Ramos (cell line): ENCODE results near the gene MTURN.
"Not testable (repeated sequence)": the region's sequence is repeated elsewhere in the genome, so short reads cannot be mapped to it uniquely, and the experiment has no call there.

ENCODE experiments used
- in situ Hi-C: fragments of 300-500 bp; cut with MboI; formaldehyde crosslinking; loops from one replicate; pipeline ENCODE4 v1.14.3; 2022; ENCODE audit warnings: low sequenced_read_pairs; ENCODE audit not compliant: unreplicated experiment

Gene MTURN

DNA sequence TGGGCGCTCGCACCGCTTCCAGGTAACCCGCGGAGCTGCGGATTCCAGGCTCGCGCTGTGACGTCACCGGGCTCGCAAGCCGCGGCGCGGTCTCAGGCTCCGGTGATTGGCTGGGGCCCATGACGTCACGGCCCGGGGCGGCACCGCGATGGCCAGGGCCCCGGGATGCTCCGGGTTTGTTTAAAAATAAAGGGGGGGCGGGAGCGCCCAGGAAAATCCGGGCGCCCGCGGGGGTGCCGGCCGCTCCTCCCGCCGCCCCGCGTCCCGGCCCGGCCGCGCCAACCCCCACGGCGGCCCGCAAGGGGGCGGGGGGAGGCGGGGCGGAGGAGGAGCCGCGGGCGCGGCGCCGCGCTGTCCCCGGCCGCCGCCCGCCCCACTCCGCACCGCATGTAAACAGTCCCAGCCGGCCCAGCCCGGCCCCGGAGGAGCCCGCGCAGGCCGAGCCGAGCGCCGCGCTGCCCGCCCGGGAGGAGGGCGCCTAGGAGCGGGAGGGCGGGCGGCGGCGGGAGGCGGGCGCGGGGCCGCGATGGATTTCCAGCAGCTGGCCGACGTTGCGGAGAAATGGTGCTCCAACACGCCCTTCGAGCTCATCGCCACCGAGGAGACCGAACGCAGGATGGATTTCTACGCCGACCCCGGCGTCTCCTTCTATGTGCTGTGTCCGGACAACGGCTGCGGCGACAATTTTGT is at the start of gene MTURN:
Gene MTURN (plus strand): TSS at position 376 of the 690 bp plus-strand sequence. CDS start 151 bp downstream, at position 527.
- in situ Hi-C loops = no loop called here

DNA sequence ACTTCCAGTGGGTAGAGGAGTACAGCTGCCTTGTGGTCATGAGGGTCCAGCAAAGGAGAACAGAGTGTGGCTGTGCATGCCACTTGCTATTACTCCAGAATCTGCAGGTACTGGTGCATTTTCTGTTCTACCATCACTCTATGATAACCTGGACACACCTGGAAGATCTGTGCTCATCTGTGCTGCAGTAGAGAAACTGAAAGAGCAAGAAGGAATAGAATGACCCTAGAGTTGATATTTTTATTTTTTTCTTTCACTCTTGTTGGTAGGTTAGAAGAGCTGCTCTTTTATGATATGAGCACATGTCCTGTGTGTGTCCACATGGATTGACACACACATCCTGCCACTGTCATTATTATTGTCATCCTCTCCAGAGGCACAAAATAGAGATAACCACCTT is 48.3 kb upstream of the MTURN start:
- in situ Hi-C loops = no loop called here

DNA sequence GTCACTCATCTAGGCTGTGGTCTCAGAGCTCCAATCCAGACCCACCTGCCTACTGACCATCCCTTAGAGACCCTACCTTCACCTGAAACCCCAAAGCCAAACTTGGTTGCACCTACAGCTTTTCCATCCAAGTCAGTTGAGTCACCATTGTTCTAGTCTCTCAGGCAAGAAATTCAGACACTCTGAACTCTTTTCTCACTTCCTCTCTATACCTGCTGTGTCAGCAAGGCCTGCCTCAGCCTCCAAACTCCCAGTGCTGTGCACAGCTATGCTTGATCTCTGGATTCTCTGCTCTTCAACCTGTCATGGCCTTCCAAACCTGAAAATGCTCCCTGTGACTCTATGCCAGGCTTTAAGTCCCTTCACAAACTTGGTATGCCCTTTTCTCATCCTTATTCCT is 47.4 kb upstream of the MTURN start:
- in situ Hi-C loops = no loop called here

DNA sequence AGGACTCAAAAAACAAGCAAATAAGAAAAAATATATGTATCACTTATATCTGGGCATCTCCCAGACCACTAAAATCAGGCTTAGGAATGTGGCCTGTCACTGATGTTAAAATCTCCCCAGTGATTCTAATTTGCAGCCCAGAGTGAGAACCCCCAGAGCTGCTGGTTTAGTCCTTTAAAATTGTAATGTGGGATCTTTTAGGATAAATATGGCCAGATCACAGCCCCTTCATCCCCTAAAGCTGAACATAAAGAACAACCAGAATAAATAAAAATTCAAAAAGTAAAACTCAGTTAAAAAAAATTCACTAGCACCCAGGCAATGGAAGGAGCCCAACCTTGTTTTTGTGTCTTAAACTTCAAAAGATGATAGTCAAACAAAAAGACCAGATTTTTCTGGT is 46.4 kb upstream of the MTURN start:
- in situ Hi-C loops = no loop called here

DNA sequence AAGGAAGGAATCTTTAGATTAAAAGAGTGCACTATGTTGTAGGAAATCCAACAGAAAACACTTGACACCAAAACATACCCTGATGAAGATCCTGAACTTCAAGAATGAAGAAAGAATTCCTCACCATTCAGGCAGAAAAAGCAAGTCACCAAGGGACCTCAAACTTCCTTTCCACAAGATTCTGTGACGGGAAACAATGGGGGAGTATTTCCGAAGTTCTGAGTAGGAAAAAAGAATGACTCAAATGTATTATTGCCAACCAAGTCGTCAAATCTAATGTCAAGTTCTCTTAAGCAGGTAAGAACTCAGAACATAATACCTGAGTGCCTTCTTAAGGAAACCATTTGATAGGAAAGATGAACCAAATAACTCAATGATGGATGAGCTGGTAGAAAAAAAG is 44.7 kb upstream of the MTURN start:
- in situ Hi-C loops = no loop called here

DNA sequence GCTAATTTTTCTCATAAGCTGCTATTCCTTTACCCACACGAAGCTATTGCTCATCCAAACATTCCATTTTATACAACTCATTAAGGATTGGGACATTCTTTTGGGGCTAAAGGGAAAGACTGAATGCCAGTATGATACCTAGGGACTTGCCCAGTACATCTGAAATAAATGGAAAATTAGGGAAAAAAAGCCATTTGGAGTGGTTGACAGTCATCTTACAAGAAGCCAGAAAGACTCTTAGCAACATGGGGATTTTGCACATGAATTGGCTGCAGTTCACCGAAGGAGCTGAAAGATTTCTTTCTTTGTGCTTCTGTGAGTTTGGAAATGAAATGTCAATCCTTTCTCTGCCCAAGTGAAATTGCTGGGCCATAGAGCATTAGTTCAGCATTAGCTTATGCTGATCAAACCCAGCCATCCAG is 43.3 kb upstream of the MTURN start:
- in situ Hi-C loops = no loop called here

DNA sequence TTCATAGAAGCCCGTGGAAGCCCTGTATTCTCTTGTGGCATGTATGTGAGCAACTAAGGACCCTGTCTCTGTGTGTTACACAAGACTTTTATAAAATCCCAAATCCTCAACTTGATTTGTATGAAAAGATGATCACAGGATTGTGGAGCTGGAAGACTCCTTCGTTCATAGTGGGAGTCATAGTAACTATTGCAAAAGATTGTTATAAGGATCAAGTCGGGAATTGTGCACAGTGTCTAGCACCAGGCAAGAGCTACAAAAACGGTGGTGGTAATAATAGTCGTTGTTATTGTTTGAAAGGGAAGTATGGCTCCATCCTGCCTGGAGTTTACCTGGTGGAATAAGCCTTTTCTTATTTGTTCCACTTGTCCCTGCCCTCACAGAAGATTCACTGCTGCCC is 42.8 kb upstream of the MTURN start:
- in situ Hi-C loops = no loop called here

DNA sequence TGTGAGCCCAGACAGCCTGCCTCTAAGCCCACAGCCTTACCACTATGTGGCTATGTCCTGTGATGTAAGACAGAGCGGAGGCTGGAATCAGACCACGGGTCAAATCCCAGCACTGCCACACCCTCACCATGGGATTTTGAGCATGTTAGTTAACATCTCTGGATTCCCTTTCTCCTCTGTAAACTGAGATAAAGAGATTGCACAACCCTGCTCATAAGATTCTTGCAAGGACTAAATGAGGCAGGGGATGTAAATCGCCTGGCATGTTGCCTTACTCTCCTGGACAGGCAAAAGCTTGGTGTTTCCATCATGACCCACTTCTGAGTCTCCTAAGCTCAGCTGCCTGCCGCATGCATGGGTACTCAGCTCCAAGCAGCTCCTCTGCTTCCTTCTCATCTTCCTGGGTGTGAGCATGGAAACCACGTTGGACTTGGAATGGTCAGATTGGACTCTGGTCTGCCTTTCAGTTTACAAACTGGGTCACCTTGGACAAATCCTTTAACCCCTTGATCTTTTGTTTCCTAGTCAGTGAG is 41.3 kb upstream of the MTURN start:
- in situ Hi-C loops = no loop called here

DNA sequence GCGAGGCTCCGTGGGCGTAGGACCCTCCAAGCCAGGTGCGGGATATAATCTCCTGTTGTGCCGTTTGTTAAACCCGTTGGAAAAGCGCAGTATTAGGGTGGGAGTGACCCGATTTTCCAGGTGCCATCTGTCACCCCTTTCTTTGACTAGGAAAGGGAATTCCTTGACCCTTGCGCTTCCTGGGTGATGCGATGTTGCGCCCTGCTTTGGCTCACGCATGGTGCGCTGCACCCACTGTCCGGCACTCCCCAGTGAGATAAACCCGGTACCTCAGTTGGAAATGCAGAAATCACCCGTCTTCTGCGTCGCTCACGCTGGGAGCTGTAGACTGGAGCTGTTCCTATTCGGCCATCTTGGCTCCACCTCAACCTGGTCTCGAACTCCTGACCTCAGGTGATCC is 36.2 kb upstream of the MTURN start:
- in situ Hi-C loops = not testable (repeated sequence)

DNA sequence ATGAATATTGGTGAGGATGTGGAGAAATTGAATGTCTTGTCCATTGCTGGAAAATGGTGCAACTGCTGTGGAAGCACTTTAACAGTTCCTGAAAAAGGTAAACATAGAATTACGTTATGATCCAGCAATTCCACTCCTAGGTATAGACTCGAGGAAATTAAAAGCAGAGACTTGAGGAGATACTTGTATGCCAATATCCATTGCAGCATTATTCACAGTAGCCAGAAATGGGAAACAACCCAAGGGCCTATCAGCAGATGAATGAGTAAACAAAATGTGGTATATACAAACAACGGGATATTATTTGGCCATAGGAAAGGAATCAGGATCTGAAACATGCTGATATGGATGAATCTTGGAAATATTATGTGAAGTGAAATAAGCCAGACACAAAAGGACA is 32.5 kb upstream of the MTURN start:
- in situ Hi-C loops = no loop called here

DNA sequence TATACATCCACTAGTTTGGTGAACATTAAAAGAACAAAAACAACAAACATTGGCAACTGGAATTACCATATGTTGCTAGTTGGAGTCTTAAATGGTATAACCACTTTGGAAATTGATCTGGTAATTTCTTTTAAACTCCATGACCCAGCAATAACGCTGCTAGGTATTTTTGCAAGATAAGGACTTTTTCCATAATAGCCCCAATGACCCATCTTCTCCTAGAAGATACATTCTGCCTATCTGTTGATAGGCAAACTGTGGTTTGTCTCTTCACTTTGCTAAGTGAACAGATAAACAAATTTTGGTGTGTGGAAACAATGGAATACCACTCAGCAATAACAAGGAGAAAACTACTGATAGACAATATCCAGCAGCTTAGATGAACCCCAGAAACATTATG is 30.6 kb upstream of the MTURN start:
- in situ Hi-C loops = no loop called here

DNA sequence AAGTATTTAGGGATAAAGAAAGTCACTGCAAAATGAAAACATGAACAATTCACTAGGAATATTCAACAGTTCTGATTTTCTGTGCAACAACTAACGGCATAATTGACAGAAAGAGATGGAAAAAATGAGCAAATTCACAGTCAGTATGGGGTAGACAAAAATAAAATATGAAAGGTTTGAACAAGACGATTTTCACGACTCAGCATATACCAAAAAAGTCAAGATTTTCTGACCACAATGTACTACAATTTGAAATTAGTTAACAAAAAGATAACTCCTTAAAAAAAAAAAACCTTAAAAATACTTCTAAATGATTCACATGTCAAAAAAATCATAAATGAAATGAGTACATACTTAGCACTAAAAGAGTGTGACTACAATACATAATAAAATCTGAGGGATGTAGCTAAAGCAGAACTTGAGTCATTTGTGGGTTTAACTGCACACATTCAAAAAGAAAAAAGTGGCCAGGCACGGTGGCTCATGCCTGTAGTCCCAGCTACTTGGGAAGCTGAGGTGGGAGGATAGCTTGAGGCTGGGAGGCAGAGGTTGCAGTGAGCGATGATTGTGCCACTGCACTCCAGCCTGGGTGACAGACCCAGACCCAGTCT is 22.6 kb upstream of the MTURN start:
- in situ Hi-C loops = no loop called here

DNA sequence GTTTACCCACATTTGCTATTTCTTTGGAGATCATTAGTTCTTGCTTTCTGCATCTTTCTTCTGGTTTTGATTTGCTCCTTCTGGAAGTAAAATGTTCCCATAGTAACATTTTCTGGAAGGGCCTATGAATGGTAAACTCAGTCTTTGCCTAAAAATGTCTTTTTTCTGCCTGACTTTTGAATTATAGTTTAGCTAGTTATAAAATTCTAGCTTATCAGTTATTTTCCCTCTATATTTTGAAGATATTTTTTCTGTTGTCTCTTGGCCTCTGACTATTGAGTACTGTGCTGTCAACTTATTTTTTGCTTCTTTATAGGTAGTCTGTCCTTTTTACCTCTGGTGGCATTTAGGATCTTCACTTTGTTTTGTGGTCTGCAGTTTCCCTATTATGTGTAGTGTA is 21.6 kb upstream of the MTURN start:
- in situ Hi-C loops = no loop called here

DNA sequence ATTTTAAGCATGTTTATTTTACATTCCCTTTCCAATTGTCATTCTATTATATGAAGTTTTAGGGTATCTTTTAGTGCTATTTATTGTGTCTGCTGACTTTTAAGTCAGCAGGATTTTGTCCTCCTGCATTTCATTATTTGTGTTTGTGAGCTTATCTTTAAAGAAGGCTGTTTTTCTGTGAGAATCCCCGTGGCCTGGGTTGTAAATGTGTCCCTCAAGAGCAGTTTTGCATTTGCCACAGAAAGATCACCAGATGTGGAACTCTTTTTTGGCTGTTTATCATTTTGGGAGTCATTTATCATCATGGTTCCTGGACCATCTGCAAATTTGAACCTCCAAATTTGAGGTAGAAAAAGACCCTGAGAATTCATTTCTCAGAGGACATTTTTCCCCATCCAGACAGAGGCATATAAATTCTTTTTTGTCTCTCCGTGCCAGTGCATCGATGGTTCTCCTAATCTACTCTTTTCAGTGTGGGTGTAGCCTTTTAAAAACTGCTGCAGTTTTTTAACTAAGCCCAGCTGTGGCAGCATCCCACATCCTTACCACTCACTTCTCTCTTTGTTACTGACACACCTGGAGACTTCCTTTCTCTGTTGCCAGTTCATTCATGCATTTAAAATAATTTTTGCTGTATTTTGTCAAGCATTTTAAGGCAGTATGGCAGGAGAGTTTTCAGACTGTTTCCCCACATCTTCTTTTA is 20.1 kb upstream of the MTURN start:
- in situ Hi-C loops = no loop called here

DNA sequence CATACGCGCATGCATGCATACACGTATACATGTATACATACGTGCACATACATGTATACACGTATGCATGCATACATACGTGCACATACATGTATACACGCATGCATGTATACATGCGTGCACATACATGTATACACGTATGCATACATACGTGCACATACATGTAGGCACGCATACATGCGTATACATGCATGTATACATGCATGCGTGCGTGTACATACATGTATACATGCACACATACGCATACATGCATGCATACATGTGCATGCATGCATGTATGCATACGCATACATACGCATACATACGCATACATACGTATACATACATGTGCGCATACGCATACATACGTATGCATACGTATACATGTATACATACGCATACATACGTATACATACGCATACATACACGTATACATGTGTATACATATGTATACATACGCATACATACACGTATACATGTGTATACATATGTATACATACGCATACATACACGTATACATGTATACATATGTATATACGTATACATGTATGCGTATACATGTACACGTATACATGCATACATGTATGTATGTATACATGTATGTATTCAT is 19.0 kb upstream of the MTURN start:
- in situ Hi-C loops = no loop called here

DNA sequence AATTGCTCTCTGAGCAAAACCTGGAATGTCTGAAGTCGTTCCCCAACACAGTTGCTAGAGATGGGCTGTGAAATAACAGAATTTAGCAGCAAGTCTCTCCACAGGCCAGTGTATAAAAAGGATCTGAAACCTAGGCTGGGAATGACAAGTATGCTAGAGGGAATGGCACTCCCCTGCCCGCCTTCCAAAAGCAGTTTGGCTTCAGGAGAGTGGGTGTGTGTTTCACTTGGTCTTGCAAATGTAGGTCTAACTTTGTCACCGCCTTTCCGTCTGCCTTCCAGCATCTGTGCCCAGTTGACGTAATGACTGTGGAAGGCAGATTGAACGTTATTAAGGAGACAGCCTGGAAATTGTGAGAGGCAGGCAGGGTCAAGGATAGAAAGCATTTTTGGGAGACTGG is 18.0 kb upstream of the MTURN start:
- in situ Hi-C loops = no loop called here

DNA sequence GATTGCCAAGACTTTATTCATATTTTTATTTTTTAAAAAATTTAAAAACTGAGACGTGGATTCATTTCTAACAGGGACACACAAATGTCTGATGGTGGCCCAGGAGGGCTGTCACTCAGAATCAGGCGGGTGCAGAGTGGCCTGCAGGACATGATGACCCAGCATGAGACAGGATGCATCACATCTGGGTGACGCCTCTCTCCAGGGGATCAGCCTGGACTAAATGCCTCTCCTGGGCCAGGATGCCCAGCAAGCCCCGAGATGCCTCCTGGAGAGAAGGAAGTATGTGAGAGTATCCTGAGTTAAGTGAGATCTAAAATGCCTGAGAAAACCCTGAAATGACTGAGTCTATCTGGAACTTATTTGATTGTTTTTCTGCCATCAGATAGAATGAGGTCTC is 16.9 kb upstream of the MTURN start:
- in situ Hi-C loops = no loop called here

DNA sequence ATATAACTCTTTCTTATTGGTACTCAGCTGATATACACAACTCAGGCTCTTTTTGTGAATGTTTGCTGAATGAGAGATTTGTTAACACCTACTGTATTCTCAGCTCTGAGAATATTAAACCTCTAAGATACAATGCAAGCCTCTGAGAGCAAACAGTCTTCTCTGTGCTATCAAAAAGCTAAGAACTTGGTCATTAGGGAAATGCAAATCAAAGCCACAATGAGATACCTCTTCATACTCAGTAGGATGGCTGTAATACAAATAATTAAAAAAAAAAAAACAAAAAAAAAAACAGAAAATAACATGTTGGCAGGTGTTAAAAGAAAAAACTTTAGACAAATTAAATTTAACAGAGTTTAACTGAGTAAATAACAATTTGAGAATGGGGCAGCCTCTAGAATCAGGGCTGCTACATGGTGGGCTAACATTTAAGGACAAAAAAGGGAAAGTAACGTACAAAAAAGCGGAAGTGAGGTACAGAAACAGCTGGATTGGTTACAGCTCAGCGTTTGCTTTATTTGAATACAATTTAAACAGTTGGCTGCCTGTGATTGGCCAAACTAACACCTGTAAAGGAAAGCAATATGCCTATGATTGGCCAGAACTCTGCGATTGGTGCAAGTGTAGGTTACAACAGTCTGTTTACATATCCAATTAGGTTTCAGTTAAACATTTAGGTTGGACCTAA is 14.8 kb upstream of the MTURN start:
- in situ Hi-C loops = no loop called here

DNA sequence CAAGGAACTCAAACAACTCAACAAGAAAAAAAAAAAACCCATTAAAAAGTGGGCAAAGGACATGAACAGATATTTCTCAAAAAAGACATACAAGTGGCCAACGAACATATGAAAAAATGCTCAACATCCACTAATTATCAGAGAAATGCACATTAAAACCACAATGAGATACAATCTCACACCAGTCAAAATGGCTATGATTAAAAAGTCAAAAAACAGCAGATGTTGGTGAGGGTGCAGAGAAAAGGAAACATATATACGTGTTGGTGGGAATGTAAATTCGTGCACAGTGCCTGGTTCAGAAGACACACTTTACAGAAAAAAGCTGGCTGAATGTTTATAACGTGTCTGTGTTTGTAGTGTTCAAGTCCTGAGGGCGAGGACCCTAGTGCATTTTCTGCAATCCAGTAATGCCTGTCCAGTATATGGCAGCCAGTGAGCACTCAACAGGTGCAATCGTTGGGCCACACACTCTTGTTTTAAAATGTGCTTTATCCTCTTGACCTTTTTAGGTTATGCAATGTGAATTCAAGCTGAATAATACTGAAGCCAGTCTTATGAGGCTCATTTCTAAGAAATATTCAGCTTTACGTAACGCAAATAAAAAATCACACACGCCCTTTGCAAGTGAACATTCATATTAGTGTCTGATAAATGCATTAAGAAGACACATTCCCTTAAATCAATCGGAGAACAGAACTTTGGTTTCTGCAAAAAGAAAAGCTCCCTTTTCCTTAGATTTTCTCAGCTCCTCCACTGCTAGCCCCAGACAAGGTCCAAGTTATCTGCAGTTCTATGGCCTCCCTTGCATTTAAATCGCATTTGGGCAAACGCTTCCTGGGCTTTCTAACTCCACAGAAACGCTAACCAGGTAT is 813 bp upstream of the MTURN start:
- in situ Hi-C loops = no loop called here
